HG02970 (cell line): Measurements from ENCODE around the gene MYH11.
"Not testable (repeated sequence)": the region's sequence is repeated elsewhere in the genome, so short reads cannot be mapped to it uniquely, and the experiment has no call there.

Source experiments
- ATAC-seq: cut with Tn5 transposase; IDR thresholded peaks from one replicate; pipeline ENCODE4 v1.9.1; 2021; ENCODE audit warnings: mild to moderate bottlenecking, moderate library complexity, moderate number of reproducible peaks; ENCODE audit not compliant: unreplicated experiment, low FRiP score

The MYH11 gene

DNA sequence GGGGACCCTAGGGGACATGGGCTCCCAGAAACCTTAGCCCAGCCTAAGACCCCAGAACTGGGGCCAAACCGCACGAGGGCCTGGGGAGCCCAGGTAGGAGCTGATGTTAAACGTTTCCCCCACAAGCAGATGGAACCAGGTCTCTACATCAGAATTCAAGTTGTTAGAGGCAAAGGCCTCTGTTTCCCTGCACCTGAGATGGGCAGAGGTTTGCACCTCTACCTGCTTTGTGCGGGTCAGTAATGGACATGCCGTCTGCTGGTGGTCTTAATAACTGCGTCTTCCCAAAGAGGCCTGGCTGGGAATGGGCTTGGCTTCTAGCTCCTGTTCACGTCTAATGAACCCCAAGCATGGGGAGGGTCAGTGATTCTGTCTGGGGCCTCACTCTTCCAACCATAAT lies 127.7 kb downstream of the MYH11 start:
- ATAC-seq, result no peak

DNA sequence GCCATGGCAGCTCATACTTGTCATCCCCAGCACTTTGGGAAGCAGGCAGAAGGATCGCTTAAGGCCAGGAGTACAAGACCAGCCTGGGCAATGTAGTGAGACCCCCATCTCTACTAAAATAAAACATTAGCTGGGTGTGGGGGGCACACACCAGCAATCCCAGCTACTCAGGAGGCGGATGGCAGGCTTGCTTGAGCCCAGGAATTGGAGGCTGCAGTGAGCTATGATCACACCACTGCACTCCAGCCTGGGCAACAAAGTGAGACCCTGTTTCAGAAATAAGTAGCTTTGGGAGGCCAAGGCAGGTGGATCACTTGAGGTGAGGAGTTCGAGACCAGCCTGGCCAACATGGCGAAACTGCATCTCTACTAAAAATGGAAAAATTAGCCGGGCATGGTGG lies 129.1 kb downstream of the MYH11 start:
- ATAC-seq, result not testable (repeated sequence)

DNA sequence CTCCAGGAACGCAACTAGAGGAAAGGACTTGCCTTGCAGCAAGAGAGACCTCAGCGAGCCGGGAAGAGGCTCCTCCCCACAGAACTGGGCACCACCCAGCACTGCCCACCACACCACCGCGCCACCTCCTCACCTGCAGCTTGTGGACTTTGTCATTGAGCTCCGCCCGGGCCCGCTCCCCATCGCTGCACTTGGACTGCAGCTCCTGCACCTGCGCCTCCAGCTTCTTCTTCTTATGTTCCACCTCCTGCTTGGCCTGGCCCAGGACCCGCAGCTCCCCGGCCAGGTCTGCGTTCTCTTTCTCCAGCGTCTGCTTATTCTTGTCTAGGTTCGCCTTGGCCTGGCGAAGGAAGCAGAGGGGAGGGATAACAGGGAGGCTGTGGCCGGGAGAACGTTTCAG lies 130.1 kb downstream of the MYH11 start:
- no peak for ATAC-seq

DNA sequence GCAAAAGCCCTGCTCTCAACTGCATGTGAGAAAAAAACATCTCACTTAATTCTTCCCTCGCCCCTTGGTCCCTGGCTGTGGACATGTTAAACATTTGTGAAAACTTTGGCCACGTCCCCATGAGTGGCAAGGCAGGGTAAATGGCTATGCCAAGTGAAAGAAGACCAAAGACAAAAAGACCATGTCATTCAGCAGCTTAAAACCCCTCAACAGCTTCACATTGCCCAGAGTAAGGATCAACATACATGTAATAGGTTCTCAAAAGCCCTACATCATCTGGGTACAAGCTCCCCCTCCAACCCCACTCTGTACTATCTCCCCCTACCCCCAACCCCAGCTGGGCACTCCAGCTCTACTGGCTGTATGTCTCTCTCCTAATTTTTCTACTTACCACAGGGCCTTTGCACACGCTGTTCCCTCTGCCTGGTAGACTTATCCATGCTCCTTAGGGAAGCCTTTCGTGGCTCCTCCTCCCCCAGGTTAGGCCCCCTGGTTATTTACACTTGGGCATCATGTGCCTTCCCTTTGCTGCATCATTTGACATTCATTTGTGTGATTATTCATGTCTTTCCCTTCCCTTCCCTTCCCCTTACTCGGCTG lies 131.1 kb downstream of the MYH11 start:
- ATAC-seq, result no peak

DNA sequence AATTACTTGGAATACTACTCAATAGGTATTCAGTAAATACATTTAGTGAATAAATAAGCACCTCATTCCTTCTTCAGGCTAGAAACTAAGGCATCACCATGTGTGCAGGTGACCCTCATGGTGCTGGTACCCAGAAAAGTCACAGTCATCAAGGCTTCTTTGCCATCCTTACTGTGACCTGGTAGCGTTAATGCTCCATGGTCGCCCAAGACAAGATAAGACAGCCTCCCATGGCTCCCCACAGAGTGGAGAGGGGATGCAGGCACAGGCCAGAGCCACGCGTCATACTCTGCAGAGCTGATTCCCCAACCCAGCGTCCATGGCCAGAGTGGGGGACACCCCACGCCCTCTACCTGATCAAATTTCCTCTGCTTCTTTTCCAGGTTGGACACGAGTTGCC lies 133.0 kb downstream of the MYH11 start:
- no peak for ATAC-seq

DNA sequence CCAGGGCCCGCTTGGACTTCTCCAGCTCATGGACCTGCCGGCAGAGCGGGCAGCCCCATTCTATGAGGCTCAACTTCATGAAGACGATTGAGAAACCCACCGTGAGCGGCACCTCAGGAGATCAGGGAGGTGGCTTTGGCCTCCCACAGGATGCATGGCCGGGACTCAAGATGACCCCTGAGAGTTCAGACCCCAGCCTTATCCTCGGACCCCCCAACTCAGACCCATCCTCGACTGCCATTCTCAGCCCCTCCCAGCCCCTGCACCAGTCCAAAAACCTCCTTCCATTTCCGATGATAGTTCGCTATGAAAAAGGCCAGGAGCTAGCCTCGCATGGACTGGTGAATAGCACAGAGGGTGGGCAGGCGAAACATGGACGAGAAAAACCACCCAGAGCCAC lies 135.8 kb downstream of the MYH11 start:
- no peak for ATAC-seq

DNA sequence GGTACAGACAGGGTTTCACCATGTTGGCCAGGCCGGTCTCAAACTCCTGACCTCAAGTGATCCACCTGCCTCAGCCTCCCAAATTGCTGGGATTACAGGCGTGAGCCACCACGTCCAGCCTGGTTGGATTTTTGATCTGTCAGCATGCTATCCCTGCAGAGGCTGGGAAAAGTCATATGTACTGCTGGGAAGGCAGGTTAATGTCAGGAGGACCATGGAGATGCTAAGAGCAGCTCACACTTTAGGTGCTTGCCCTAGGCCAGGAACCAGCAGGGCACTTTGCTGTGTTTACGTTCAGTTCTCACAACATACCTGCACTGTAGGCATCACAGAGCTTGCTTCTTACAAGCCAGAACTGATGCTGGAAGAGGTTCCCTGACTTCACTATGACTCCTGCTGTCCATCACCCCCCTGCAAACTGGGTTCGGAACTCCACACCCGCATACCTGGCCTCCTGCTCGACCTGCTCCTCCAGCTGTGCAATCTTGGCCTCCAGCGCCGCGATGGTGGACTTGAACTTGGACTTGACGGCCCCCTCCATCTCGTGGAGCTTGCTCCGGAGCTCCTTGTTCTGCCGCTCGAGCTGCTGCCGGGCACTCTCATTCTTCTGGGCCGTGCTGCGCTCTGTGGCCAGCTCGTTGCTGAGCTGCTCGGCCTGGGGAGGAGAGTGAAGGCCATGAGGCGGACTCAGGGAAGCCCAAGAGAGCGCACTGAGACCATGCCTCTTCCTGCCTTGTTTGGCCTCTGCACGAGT lies 140.0 kb downstream of the MYH11 start:
- ATAC-seq, result no peak

DNA sequence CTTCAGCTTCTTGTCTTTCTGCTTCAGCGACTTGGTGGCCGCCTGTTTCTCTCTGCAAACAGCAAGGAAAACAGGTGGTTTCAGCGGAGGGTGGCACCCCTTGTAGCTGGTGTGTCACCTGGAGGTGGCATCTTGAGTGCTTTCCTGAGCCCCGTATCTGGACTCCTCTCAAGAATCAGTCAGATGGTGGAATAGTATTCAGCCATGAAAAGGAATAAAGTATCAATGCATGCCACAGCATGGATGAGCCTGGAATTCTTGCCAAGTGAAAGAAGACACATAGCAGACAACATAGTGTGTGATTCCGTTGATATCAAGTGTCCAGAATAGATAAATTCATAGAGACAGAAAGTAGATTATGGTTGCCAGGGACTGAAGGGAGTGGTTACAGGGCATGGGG lies 141.6 kb downstream of the MYH11 start:
- no peak for ATAC-seq

DNA sequence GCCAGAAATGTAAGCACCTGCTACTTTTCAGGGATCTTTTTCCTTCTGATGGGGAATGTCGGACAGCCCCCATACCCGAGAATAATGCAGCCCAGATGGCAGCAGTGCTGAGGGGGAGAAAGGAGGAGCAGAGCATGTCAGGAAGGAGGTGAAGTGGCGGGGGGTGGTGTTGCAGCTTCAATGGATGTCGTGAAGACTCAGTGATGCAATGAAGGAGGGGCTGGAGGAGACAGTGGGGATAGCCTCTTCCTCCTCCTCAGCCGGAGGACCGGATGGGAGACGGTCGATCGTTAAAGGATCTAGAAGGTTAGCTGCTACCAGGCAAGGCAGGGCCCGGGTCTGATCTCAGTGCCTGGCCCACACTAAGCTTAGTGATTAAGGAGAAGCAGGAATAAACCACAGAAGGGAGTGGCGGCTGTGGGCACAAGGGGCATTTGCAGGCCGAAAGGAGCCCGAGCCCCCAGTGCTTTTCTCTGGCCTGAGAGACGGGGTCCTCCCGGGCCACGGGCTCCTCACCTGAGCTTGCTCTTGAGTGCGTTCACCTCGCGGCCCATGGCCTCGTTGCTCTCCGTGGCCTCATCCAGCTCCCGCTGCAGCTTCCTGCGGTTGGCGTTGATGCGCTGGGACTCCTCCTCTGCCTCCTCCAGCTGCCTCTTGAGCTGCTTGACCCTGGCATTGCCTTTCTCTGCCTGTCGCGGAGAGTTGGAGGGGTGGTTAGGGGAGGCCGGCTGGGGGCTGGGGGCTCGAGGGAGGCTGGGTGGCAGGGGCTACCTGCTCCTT lies 142.2 kb downstream of the MYH11 start:
- ATAC-seq, result no peak

DNA sequence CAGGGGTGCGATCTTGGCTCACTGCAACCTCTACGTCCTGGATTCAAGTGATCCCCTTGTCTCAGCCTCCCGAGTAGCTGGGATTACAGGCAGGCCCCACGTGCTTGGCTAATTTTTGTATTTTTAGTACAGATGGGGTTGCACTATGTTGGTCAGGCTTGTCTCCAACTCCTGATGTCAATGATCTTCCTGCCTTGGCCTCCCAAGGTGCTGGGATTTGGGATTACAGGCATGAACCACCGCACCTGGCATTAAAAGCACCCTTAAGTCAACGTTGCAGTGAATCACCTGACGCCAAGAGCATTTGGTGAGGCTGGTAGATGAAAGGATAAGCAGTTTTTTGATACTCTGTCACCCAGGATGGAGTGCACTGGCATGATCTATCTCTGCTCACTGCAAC lies 147.8 kb downstream of the MYH11 start:
- no peak for ATAC-seq

DNA sequence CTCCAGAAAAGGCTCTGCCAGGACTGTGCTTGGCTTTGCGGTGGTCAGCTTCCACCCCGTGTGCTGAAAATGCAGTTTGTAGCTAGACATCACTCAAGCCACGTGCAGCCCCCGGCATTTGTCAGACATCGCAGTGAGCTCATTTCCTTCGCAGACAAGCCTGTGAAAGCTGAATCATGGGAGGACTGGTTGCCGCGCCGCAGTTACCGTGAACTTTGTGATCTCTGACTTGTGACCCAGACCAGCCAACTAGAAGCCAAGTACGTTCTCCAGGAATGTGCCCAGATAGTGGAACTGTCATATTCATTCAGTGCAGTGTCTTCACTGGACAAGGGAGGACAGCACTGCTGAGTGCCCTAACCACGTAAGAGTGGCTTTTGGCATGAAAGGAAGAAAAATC lies 148.7 kb downstream of the MYH11 start:
- no peak for ATAC-seq

DNA sequence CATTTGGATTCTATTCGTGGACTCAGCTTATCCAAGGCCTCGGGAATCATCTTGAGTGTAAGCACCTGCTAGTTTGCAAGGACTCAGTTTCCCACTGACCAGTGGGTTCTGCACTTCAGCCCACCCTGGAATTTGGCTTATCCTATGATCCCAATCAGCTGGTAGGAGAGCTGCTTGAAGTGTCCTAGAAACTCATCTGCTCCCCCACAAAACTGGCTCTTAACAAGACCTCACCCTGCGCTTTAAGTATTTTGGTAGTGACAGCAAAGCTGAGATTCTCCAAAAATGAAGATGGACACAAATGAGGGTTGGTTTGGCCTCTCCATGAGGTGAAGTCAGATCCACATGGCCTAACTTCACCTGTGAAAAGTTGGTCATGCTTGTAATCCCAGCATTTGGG lies 149.5 kb downstream of the MYH11 start:
- ATAC-seq, result no peak

DNA sequence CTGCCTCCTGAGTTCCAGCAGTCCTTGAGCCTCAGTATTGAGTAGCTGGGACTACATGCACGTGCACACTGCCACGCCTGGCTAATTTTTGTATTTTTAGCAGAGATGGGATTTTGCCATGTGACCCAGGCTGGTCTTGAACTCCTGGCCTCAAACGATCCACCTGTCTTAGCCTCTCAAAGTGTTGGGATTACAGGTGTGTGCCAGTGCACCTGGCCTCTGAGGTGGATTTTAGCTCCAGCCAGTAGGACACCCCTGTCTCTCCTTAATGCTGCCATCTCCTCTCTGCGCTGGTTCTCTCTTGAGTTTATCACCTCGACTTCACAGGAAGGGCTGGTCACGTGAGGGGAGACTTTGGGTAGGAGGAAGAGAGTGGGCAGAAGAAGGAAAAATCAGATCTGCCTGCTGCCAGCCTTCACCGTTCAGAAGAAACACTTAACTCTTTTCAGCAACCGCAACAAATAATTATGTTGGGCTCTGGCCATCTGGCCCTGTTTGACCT lies 151.7 kb downstream of the MYH11 start:
- no peak for ATAC-seq

DNA sequence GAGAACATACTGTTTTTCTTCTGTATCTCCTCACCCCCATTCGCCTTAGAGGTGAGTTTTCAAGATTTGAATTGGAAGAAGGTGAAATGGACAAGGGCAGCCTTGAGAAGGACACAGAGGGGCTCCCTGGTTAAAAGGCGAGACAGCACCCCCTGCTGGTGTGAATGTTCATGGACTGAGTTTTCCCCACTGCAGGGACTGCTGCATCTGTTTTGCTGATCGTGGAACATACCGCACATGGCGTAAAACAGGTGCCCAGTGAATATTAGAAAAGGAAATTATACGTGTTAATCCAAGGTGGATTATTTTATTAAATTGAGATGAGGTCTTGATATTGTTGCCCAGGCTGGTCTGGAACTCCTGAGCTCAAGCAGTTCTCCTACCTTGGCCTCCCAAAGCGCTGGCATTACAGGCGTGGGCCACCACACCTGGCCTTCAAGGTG lies 152.3 kb downstream of the MYH11 start:
- ATAC-seq, result no peak

DNA sequence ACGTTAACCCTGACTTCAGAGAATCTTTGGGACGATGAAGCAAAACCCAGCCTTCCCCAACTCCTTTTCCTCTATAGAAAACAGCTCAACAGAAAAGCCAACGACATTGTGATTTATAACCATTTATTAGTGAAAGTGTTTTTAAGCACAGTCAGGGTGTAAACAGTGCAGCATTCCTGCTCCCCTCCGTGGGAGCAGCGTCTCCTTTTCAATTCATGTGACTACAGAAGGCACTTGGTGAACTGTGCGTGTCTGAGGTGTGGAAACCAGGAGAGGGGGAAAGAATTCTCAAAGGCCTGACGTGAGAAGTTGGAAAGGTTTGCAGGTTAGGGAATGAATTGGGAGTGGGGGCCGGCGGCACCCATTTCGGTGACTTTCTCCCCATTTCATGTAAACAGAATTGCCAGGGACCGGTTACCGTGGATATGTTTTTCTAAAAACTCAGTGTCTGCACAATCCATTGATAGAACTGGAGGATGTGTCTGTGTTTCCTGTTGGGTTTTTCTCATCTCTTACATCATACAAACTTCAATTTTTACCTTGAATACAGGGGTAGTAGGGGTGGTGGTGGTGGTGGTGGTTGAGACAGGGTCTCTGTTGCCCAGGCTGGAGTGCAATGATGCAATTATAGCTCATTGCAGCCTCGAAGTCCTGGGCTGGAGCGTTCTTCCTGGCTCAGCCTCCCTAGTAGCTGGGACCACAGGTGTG lies 153.6 kb downstream of the MYH11 start:
- no peak for ATAC-seq

DNA sequence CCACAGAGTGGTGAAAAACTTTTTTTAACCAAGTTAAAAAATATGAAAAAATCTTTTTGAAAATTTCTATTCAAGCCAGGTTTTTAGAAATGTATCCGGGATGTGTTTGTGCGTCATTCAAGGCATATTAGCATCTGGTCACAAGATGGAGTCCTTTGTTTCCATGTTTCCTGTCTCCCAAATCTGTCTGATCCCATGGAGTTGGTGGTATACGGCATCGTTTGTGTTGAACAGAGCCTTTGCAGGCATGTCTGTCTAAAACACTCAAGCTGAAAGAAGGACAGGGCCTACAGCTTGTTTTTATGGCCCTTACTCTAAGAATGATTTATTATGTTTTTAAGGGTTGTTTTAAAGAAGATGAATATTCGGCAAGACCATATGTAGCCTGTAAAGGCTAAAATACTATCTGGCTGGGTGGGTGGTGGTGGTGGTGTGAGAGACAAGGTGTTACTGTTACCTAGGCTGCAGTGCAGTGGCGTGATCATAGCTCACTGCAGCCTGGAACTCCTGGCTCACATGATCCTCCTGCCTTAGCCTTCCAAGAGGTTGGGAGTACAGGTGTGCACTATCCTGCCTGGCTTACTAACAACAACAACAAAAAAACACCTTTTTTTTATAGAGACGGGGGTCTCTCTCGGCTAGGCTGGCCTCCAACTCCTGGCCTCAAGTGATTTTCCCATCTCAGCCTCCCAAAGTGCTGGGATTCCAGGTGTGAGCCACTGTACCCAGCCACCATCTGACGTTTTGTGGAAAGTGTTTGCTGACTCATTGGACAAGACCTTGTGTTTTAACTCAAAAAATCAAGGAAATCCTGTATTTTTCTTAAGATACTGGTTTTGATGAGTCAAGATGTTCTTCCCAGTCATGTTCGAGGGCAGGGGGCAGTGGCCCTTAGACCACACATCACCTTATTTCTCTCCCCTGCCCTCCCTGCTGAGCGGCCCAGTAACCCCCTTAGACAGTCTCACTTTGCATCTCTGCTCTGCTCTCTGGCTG lies 154.6 kb downstream of the MYH11 start:
- ATAC-seq, result no peak

DNA sequence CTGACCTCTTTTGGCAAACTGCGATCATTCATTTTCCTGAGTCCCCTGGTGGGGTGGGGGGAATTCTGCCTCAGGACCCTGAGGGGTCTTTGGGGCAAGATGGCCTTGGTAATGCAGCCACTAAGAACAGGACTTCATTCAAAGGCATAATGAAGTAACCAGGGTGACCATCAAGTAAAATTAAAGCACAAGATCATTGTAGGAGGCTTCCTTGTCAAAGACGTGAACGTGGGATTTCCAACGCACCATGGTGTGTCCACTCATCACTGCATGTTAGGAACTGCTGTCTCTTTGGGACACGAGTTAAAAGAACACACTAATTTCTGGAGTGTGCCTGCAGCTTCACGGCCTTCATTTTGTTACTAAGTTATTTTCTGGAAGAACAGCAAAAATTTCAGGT lies 155.5 kb downstream of the MYH11 start:
- no peak for ATAC-seq

DNA sequence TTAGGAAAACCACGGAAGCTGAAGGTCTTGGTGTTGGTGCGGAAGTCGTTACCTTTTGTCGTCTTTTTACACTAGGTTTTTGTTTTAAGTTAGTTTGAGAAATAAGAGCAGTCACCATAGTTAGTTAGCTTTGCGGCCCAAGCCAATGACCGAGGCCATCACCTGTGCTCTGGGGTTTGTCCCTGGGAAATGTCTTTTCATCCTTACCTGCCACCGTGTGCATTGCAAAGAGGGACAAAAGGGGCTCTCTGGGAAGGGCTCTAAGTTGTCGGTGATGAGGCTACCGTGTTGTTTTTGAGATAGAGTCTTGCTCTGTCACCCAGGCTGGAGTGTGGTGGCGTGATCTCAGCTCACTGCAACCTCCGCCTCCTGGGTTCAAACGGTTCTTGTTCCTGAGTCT lies 157.0 kb downstream of the MYH11 start:
- ATAC-seq, result no peak

DNA sequence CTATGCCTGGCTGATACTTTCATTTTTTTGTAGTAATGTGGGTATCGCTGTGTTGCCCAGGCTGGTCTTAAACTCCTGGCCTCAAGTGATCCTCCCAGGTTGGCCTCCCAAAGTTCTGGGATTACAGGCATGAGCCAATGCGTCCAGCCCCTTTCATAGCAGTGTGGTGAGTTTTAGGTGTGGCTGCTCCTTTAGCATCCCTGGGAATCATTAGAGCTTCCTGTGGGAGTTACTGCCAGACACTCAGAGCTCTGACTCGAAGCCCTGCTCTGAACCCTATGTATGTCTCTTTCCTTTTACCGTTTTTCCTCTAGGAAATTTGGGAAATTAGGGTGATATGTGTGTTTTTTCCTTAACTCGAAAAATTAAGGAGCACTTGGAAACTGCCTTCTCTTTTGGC lies 162.3 kb downstream of the MYH11 start:
- no peak for ATAC-seq

DNA sequence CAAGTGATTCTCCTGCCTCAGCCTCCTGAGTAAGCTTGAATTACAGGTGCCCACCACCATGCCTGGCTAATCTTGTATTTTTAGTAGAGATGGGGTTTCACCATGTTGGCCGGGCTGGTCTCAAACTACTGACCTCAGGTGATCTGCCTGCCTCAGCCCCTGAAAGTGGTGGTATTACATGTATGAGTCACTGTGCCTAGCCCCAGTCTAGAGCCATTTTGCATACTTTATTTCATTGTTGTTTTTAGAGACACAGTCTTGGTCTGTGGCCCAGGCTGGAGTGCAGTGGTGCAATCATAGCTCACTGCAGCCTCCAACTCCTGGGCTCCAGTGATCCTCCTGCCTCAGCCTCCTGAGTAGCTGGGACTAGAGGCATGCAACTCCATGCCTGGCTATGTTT lies 164.3 kb downstream of the MYH11 start:
- not testable (repeated sequence) for ATAC-seq
